Ovary (tissue), 3 donors: ENCODE results near the gene MMD.
"Not testable (repeated sequence)": the region's sequence is repeated elsewhere in the genome, so short reads cannot be mapped to it uniquely, and the experiment has no call there.

ENCODE experiments used
- CTCF ChIP-seq, 3 donors: fragments of 450-650 bp in 2 of 3; fragments of 200-600 bp in 1 of 3; IDR thresholded peaks; one replicate each; pipeline versions ENCODE4 v1.5.1 to v1.8.0; 2016 to 2022; ENCODE audit warnings: antibody characterized with exemption in 3 of 3, mild to moderate bottlenecking in 1 of 3
- EP300 ChIP-seq: sonication (generic); formaldehyde crosslinking; IDR thresholded peaks from one replicate; pipeline ENCODE4 v1.6.1; 2017; ENCODE audit warnings: antibody characterized with exemption
- POLR2A ChIP-seq: fragments of 450-650 bp; IDR thresholded peaks from one replicate; pipeline ENCODE4 v1.6.1; 2017; ENCODE audit warnings: antibody characterized with exemption, mild to moderate bottlenecking, moderate library complexity
- donor health status: DM: no; HTN: no; CAD: no.

GRCh38 chr17:55404197-55404596 lies 17.4 kb downstream of the MMD start:
- TF ChIP-seq CTCF (IDR thresholded peaks at IDR 0.05); POLR2A; EP300: not testable (repeated sequence)
